ENCODE measurements around the gene SUGCT. TPM values are rescaled to one million over a fixed set of nuclear protein-coding genes. Genes with fewer than 3 reads are reported as not detected.

SUGCT gene
- total RNA-seq, 1 experiment from 2014 or later, result 5.4 TPM

DNA sequence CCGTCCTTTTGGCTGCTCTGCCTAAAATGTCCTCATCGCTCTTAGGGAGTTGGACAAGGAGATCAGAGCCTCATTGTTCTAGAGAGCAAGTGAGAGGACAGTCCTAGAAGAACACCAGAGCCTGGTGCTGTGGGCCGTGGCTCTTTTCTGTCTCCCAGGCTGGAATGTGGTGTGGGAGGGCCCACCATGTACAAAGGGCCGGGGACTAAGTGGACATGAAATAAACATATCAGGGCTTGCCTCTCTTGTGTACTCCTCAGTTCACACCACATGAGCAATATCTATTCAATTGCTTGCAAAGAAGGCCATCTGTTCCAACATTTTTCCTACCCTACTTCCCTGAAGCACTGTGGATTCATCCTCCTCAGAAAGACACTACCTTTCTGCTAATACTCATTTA is 510.4 kb downstream of the SUGCT start:
- H3K4me2 ChIP-seq (ENCODE audit: insufficient read depth, insufficient read length, low read length), result no peak overlapping the region
- H2BK5ac ChIP-seq (ENCODE audit: insufficient read length, low read length), result no peak overlapping the region
- no peak overlapping the region for H3K14ac ChIP-seq (ENCODE audit: insufficient read depth, low read length)
- no CpG with 5 or more reads among the region's 4 CpGs for WGBS (ENCODE audit: extremely low coverage, insufficient read length, low lambda C conversion rate)
- Mint-ChIP-seq H3K4me1 (peaks cover 13 to 16% of the 10 kb centered on the region in 2 experiments), H3K27ac (no peak overlapping the region; a peak in 1 of 7 replicates), H3K4me3 (no peak overlapping the region), H3K36me3 (ENCODE audit: insufficient read depth in 1 of 3, low read depth in 3 of 3) (no peaks in the 10 kb centered on the region; a peak in 1 of 7 replicates), H3K9me3 (no peaks in the 10 kb centered on the region), H3K27me3 (ENCODE audit: low read depth) (no peaks in the 10 kb centered on the region; the same call in 1 of the 2 replicates)
- H2BK15ac ChIP-seq (ENCODE audit: low read depth, low read length), result no peak overlapping the region
- no peaks in the 10 kb centered on the region for H3K9me3 ChIP-seq (ENCODE audit: control insufficient read depth, low read depth, low read length)
- no peak overlapping the region for H4K8ac ChIP-seq (replicated peaks; ENCODE audit: insufficient read length, low read depth, low read length)
- H2AK5ac ChIP-seq (ENCODE audit: insufficient read length, low read length), result no peak overlapping the region
- H3K9ac ChIP-seq (ENCODE audit: extremely low read depth, insufficient read length, low read length), result no peak overlapping the region
- no peak overlapping the region for H3K23ac ChIP-seq (ENCODE audit: insufficient read length, low read depth, low read length)
- H4K5ac ChIP-seq (ENCODE audit: insufficient read length, low read depth, low read length), result no peak overlapping the region
- no peaks in the 10 kb centered on the region for H3K4me1 ChIP-seq (ENCODE audit: insufficient read depth, low read length)
- H3K79me2 ChIP-seq (ENCODE audit: insufficient read depth, low read length), result no peaks in the 10 kb centered on the region
- no peaks in the 10 kb centered on the region for H3K23me2 ChIP-seq (ENCODE audit: insufficient read length, low read depth, low read length, poor library complexity, severe bottlenecking)
- no peak for DNase-seq
- H4K20me1 ChIP-seq (ENCODE audit: control insufficient read depth, insufficient read depth, insufficient read length), result no peaks in the 10 kb centered on the region
- no peaks in the 10 kb centered on the region for H3K27me3 ChIP-seq (ENCODE audit: insufficient read depth, low read length)
- H2BK120ac ChIP-seq (ENCODE audit: low read depth, low read length, poor library complexity, severe bottlenecking), result no peak overlapping the region
- H2AFZ ChIP-seq (ENCODE audit: low read length), result no peak overlapping the region
- TF ChIP-seq CTCF (conservative IDR thresholded peaks at IDR 0.05), result no peak
- no peak overlapping the region for H3K27ac ChIP-seq (ENCODE audit: insufficient read length, low read depth, low read length)
- no peak overlapping the region for H2BK12ac ChIP-seq (ENCODE audit: insufficient read length, low read depth, low read length)
- H3K18ac ChIP-seq (ENCODE audit: insufficient read length, low read depth, low read length), result no peak overlapping the region
- no peak overlapping the region for H3K56ac ChIP-seq (ENCODE audit: insufficient read length, low read depth, low read length)
- no peak overlapping the region for H3K4ac ChIP-seq (ENCODE audit: low read depth, low read length)
- no peak overlapping the region for H3T11ph ChIP-seq (ENCODE audit: low read length)
- H2BK20ac ChIP-seq (ENCODE audit: low read depth, low read length, poor library complexity, severe bottlenecking), result no peak overlapping the region
- no peaks in the 10 kb centered on the region for H3K79me1 ChIP-seq (ENCODE audit: insufficient read depth, low read depth, low read length, poor library complexity, severe bottlenecking)
- no peak overlapping the region for H4K91ac ChIP-seq (ENCODE audit: insufficient read length, low read depth, low read length)
